HG02798 (cell line): ENCODE results near the gene GPR153.

Experiments
- ATAC-seq: cut with Tn5 transposase; IDR thresholded peaks from one replicate; pipeline ENCODE4 v1.9.1; 2021; ENCODE audit warnings: mild to moderate bottlenecking; ENCODE audit not compliant: unreplicated experiment, poor library complexity

Gene GPR153

GRCh38 chr1:6271006-6271405 lies 10.1 kb upstream of the GPR153 start:
- no peak for ATAC-seq

GRCh38 chr1:6270401-6270800 lies 9.5 kb upstream of the GPR153 start:
- ATAC-seq = no peak

GRCh38 chr1:6269720-6270400 lies 9.0 kb upstream of the GPR153 start:
- ATAC-seq = no peak

- no peak for ATAC-seq
These were observed 8.4 kb upstream of the GPR153 start for GRCh38 chr1:6269296-6269695.

- ATAC-seq = no peak
These were observed 7.5 kb upstream of the GPR153 start for GRCh38 chr1:6268415-6268814.

- ATAC-seq = no peak
These were observed 6.9 kb upstream of the GPR153 start for GRCh38 chr1:6267686-6268322.

- no peak for ATAC-seq
These were observed 5.7 kb upstream of the GPR153 start for GRCh38 chr1:6266641-6267040.

GRCh38 chr1:6265151-6265550 lies 4.3 kb upstream of the GPR153 start:
- no peak for ATAC-seq

- no peak for ATAC-seq
These were observed 2.8 kb upstream of the GPR153 start for GRCh38 chr1:6263716-6264115.

- ATAC-seq = no peak
These were observed 1.9 kb upstream of the GPR153 start for GRCh38 chr1:6262555-6263420.

- ATAC-seq = no peak
These were observed 707 bp upstream of the GPR153 start for GRCh38 chr1:6261615-6261995.

GRCh38 chr1:6260433-6260934 lies 414 bp downstream of the GPR153 start:
- ATAC-seq = peak; percentile 24

GRCh38 chr1:6259491-6260362 lies 1.2 kb downstream of the GPR153 start:
- peak; percentile 57 for ATAC-seq

GRCh38 chr1:6258675-6259074 lies 2.2 kb downstream of the GPR153 start:
- ATAC-seq = no peak

GRCh38 chr1:6257541-6258069 lies 3.3 kb downstream of the GPR153 start:
- no peak for ATAC-seq

GRCh38 chr1:6256645-6257044 lies 4.3 kb downstream of the GPR153 start:
- ATAC-seq = no peak

GRCh38 chr1:6254691-6255090 lies 6.2 kb downstream of the GPR153 start:
- no peak for ATAC-seq

- ATAC-seq = no peak
These were observed 7.5 kb downstream of the GPR153 start for GRCh38 chr1:6253380-6253779.

- no peak for ATAC-seq
These were observed 8.6 kb downstream of the GPR153 start for GRCh38 chr1:6252374-6252710.
